Nephron (organoid): ENCODE data around the gene LSS.
A peak's percentile ranks its signal among the peaks of the same experiment; 100 is the strongest.
"Not testable (repeated sequence)": the region's sequence is repeated elsewhere in the genome, so short reads cannot be mapped to it uniquely, and the experiment has no call there.

Experiments used
- H3K27ac Mint-ChIP-seq, 3 experiments: 2 replicates each; pipeline ENCODE4 v1.8.0; 2020; ENCODE audit warnings: mixed read lengths in 3 of 3, mild to moderate bottlenecking in 2 of 3, moderate library complexity in 1 of 3
- H3K27me3 Mint-ChIP-seq: 2 replicates; pipeline ENCODE4 v1.8.0; 2021; ENCODE audit warnings: low read depth, mild to moderate bottlenecking, moderate library complexity, mixed read lengths
- H3K36me3 Mint-ChIP-seq: 2 replicates; pipeline ENCODE4 v1.8.0; 2020; ENCODE audit warnings: low read depth, mixed read lengths
- H3K4me1 Mint-ChIP-seq: 2 replicates; pipeline ENCODE4 v1.8.0; 2020; ENCODE audit warnings: mixed read lengths
- H3K4me3 Mint-ChIP-seq, 3 experiments: 2 replicates each; pipeline ENCODE4 v1.8.0; 2020; ENCODE audit warnings: mild to moderate bottlenecking in 3 of 3, mixed read lengths in 3 of 3, moderate library complexity in 2 of 3
- H3K9me3 Mint-ChIP-seq: 2 replicates; pipeline ENCODE4 v1.8.0; 2020; ENCODE audit warnings: mixed read lengths
- TF ChIP-seq, protein P1 (sequence below), 3 experiments: fragments of 200-600 bp; sonication (generic); IDR thresholded peaks; one replicate each; pipeline ENCODE4 v1.5.0; 2021; ENCODE audit warnings: antibody characterized with exemption in 3 of 3; ENCODE audit not compliant: unreplicated experiment in 3 of 3

The LSS gene

DNA sequence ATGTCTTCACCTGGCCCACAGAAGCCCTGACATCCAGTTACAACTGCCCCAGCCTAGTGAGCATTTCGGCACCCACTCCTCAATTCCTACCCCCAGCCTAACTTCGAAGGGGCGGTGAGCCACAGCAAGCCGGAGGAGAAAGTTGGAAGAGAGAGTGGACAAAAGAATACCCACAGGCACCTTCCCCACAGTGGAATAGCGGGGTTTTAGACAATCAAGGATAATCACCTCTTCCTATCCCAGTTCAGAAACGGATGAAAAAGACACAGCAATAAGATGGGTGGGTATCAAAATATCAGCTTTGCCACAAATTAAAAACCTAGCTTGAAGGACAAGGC, 1.3 kb upstream of the LSS start:
- TF ChIP-seq, protein P1, sequence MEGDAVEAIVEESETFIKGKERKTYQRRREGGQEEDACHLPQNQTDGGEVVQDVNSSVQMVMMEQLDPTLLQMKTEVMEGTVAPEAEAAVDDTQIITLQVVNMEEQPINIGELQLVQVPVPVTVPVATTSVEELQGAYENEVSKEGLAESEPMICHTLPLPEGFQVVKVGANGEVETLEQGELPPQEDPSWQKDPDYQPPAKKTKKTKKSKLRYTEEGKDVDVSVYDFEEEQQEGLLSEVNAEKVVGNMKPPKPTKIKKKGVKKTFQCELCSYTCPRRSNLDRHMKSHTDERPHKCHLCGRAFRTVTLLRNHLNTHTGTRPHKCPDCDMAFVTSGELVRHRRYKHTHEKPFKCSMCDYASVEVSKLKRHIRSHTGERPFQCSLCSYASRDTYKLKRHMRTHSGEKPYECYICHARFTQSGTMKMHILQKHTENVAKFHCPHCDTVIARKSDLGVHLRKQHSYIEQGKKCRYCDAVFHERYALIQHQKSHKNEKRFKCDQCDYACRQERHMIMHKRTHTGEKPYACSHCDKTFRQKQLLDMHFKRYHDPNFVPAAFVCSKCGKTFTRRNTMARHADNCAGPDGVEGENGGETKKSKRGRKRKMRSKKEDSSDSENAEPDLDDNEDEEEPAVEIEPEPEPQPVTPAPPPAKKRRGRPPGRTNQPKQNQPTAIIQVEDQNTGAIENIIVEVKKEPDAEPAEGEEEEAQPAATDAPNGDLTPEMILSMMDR (IDR thresholded peaks at IDR 0.05; ENCODE audit: unreplicated experiment in 3 of 3): no peak
- H3K36me3 Mint-ChIP-seq: peaks cover 75% of the 10 kb centered on the region
- peaks cover 12% of the 10 kb centered on the region for H3K9me3 Mint-ChIP-seq
- peak overlapping the region; percentile 85 to 94 (median 93) for H3K4me3 Mint-ChIP-seq
- H3K27me3 Mint-ChIP-seq: no peaks in the 10 kb centered on the region
- H3K27ac Mint-ChIP-seq: peak overlapping the region; percentile 18 to 75 (median 39)
- H3K4me1 Mint-ChIP-seq: peaks cover 31% of the 10 kb centered on the region

DNA sequence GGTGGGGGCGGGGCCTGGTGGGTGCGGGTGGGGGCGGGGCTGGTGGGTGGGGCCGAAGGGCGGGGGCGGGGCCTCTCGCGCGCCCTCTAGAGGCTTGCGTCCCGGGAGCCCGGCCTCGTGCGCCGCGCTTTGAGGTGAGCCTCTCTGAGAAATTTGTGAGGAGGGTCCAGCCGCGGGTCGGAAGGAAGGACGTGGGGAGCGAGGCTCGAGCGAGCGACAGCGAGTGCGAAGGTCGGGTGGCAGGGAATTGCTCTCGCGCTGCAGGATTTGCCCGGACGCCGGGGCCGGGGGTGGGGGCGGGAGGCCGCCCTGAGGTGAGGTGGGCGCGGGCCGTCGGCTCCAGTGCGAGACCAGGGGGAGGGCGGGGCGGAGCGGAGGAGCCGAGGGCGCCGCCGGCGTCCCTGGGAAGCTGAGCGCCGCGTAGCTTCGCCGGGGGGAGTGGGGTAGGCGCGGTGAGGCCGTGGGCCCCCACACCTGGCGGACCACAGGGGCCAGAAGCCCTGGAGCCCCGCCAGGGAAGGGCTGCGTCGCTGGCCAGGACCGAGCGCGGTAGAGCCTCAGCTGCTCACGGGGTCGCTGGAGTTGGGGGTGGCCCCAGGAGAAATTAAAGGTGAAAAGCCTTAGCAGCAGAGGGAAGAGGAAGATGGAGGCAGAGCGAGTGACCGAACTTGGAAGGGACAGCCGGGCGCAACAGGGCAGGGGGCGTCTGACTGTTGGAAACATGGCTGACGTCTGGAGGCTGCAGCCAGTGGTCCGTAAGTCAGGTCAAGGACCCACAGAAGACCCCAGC, 754 bp upstream of the LSS start:
- H3K4me1 Mint-ChIP-seq: peaks cover 33% of the 10 kb centered on the region
- TF ChIP-seq, protein P1 (IDR thresholded peaks at IDR 0.05; ENCODE audit: unreplicated experiment in 3 of 3): peak; percentile 38 to 60 (median 43)

DNA sequence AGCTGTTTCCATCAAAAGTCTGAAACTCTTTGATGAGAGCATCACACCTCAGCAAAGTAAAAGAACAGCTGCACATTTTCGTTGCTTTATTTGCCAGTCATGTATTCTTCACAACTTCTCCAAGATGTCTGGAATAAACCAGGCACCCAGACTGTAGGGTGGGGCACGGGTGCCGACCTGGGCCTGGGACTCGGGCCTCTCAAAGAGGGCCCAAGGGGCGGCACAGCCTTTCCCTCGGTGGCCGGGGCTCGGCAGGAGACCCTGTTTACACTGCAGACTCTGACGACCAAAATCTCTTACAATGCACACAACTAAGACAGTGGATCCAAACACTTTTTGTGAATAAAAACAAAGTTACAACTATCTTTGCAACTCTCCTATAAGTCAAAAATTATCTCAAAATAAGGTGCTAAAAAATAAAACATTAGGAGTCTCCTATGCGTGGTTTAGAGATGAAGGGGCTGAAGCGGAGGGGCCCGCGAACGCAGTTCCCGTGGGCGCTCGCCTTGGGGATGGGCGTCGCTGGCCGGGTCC, 696 bp downstream of the LSS start:
- peak overlapping the region; percentile 60 to 68 (median 67) for H3K27ac Mint-ChIP-seq
- peak overlapping the region; percentile 84 to 91 (median 86) for H3K4me3 Mint-ChIP-seq
- peaks cover 7% of the 10 kb centered on the region for H3K27me3 Mint-ChIP-seq
- H3K36me3 Mint-ChIP-seq: peaks cover 61% of the 10 kb centered on the region
- TF ChIP-seq, protein P1 (IDR thresholded peaks at IDR 0.05; ENCODE audit: unreplicated experiment in 3 of 3): no peak
- peaks cover 37% of the 10 kb centered on the region for H3K4me1 Mint-ChIP-seq
- H3K9me3 Mint-ChIP-seq: peaks cover 12% of the 10 kb centered on the region

More for the DNA sequence above, 754 bp upstream of the LSS start:
- Mint-ChIP-seq H3K27me3 (peaks cover 2% of the 10 kb centered on the region), H3K4me3 (peak overlapping the region; percentile 85 to 94 (median 93)), H3K9me3 (peaks cover 12% of the 10 kb centered on the region), H3K36me3 (peaks cover 71% of the 10 kb centered on the region), H3K27ac (peak overlapping the region; percentile 71 to 89 (median 76))

DNA sequence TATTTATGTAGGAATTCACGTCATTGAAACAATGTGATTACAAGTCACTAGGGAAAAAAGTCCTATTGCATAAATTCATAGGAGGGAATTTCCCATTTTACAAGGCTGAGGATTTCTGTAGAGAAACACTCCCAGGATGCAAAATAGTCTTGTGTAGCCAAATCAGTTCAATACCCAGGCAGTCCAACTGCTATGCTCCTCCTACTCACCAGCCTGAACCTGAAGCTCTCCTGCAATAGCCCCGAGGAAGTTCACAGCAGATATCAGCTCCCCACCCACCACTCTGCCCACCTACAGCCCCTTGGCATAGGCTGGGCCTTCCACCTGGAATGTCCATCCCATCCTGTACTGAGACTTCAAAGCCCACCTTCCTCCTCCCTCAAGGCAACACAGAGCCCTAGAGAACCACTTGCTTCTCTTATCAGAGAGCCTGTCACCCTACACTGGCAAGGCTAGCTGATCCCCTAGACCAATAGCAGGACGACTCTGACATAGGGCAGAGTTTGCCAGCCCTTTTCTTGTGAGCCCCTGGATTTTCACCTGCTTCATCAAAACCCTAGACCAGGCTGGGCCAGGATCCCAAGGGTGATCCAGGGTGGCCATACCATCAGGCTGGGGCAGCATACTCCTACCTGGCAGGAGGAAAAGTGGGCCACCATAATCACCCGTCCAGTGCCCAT, 1.5 kb downstream of the LSS start:
- Mint-ChIP-seq H3K36me3 (peaks cover 58% of the 10 kb centered on the region), H3K4me1 (peaks cover 37% of the 10 kb centered on the region), H3K9me3 (peaks cover 7% of the 10 kb centered on the region), H3K4me3 (peak overlapping the region; percentile 84 to 91 (median 86)), H3K27me3 (peaks cover 7% of the 10 kb centered on the region), H3K27ac (peak overlapping the region; percentile 60 to 68 (median 67))
- TF ChIP-seq, protein P1 (IDR thresholded peaks at IDR 0.05; ENCODE audit: unreplicated experiment in 3 of 3): no peak

DNA sequence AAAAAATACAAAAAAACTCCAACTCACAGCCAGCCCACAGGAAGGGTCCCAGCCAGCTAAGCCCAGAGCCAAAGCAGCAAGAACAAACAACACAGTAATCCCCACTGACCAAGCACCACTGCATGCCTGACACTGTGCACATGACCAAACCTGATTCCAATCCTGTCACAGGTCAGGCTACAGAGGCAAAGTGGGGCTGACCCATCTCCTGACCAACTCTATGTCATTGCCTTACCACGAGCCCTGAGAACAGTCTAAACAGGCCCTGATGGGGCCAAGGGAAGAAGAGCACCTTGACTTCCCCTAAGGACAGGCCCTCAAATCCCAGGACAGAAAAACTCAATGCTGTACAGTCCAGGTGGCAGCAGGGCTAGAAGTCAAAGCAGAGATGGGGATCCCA, 2.4 kb downstream of the LSS start:
- H3K4me3 Mint-ChIP-seq: peak overlapping the region; percentile 84 to 91 (median 86)
- peaks cover 7% of the 10 kb centered on the region for H3K27me3 Mint-ChIP-seq
- peaks cover 37% of the 10 kb centered on the region for H3K4me1 Mint-ChIP-seq
- H3K27ac Mint-ChIP-seq: no peak overlapping the region
- TF ChIP-seq, protein P1 (IDR thresholded peaks at IDR 0.05; ENCODE audit: unreplicated experiment in 3 of 3): no peak
- peaks cover 54% of the 10 kb centered on the region for H3K36me3 Mint-ChIP-seq
- H3K9me3 Mint-ChIP-seq: peaks cover 1% of the 10 kb centered on the region

DNA sequence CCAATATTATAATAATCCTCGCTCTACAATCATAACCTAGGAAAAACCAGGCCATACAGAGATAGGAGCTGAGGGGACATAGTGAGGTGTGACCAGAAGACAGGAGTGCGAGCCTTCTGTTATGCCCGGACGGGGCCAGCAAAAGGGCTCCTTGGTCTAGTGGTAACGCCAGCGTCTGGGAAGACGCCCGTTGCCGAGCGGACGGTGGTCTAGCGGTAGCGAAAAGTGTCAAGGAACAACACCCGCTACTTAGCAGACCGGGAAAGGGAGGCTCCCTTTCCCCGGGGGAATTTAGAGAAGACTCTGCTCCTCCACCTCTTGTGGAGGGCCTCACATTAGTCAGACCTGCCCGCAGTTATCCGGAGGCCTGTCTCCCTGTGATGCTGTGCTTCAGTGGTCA, 4.9 kb downstream of the LSS start:
- H3K27me3 Mint-ChIP-seq, H3K27ac Mint-ChIP-seq: not testable (repeated sequence)
- H3K36me3 Mint-ChIP-seq: peaks cover 51% of the 10 kb centered on the region

More for the DNA sequence above, 4.9 kb downstream of the LSS start:
- peaks cover 37% of the 10 kb centered on the region for H3K4me1 Mint-ChIP-seq
- H3K9me3 Mint-ChIP-seq, H3K4me3 Mint-ChIP-seq: not testable (repeated sequence)
